ENCODE results near the gene SLC43A2. TPM values are rescaled to one million over a fixed set of nuclear protein-coding genes. Genes with fewer than 3 reads are reported as not detected.

SLC43A2 gene
- total and polyA plus RNA-seq, 2 of the 13 experiments (the other 11 are each of a cell fraction or from before 2014, with no cell fraction given) = 7.3 to 20.0 TPM

DNA sequence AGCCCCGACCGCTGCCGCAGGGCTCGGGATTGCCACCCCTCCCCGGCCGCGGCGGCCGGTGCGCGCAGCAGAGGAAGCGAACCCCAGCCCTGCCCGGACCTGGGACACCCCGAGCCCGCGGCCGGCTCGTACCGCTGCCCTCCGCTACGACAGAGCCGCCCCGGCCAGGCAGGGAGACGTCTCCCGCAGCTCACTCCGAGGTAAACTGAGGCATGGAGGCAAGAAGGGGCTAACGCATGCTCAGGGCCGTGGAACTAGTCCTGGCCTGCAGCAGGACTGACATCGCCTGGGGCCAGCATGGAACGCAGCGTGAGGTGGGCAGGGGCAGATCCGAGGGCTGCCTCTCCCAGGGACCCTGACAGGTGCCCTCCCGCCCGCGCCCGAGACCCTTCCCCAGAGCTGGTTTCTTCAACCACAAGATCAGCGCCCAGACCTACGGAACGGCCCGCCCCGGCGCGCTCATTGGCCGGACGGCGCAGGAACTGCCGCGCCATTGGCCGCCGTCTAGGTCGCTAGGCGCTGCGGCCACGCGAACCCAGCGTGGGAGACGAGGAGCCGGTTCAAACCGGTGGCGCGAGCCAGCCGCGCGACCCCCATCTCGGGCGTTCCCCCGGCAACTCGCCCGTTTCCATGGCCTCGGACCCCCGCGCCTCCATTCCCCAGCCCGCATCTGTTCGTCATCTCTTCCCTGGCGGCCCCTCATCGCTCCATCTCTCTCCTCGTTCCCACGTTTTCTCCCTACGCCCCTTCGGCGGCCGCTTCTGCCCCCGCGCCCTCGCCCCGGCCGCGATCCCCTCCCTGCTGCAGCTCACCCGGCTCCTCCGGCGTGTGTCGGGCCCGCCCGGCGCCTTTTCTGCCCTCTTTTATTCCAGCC is at the start of gene SLC43A2 (continued):
- TF ChIP-seq, protein P1, sequence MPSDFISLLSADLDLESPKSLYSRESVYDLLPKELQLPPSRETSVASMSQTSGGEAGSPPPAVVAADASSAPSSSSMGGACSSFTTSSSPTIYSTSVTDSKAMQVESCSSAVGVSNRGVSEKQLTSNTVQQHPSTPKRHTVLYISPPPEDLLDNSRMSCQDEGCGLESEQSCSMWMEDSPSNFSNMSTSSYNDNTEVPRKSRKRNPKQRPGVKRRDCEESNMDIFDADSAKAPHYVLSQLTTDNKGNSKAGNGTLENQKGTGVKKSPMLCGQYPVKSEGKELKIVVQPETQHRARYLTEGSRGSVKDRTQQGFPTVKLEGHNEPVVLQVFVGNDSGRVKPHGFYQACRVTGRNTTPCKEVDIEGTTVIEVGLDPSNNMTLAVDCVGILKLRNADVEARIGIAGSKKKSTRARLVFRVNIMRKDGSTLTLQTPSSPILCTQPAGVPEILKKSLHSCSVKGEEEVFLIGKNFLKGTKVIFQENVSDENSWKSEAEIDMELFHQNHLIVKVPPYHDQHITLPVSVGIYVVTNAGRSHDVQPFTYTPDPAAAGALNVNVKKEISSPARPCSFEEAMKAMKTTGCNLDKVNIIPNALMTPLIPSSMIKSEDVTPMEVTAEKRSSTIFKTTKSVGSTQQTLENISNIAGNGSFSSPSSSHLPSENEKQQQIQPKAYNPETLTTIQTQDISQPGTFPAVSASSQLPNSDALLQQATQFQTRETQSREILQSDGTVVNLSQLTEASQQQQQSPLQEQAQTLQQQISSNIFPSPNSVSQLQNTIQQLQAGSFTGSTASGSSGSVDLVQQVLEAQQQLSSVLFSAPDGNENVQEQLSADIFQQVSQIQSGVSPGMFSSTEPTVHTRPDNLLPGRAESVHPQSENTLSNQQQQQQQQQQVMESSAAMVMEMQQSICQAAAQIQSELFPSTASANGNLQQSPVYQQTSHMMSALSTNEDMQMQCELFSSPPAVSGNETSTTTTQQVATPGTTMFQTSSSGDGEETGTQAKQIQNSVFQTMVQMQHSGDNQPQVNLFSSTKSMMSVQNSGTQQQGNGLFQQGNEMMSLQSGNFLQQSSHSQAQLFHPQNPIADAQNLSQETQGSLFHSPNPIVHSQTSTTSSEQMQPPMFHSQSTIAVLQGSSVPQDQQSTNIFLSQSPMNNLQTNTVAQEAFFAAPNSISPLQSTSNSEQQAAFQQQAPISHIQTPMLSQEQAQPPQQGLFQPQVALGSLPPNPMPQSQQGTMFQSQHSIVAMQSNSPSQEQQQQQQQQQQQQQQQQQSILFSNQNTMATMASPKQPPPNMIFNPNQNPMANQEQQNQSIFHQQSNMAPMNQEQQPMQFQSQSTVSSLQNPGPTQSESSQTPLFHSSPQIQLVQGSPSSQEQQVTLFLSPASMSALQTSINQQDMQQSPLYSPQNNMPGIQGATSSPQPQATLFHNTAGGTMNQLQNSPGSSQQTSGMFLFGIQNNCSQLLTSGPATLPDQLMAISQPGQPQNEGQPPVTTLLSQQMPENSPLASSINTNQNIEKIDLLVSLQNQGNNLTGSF (CRISPR knock-in tag; IDR thresholded peaks at IDR 0.05) = no peak
- TF ChIP-seq, protein P2, sequence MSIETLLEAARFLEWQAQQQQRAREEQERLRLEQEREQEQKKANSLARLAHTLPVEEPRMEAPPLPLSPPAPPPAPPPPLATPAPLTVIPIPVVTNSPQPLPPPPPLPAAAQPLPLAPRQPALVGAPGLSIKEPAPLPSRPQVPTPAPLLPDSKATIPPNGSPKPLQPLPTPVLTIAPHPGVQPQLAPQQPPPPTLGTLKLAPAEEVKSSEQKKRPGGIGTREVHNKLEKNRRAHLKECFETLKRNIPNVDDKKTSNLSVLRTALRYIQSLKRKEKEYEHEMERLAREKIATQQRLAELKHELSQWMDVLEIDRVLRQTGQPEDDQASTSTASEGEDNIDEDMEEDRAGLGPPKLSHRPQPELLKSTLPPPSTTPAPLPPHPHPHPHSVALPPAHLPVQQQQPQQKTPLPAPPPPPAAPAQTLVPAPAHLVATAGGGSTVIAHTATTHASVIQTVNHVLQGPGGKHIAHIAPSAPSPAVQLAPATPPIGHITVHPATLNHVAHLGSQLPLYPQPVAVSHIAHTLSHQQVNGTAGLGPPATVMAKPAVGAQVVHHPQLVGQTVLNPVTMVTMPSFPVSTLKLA (IDR thresholded peaks at IDR 0.05) = no peak
- TF ChIP-seq GABPA (IDR thresholded peaks at IDR 0.05; ENCODE audit: low read depth, low read length) (peak; percentile 17; the same call in 1 of the 2 replicates), GABPA (CRISPR knock-in tag; IDR thresholded peaks at IDR 0.05; ENCODE audit: low read depth) (no peak), FOXM1 (CRISPR knock-in tag; IDR thresholded peaks at IDR 0.05) (no peak), KLF11 (CRISPR knock-in tag; IDR thresholded peaks at IDR 0.05) (no peak), KDM5B (CRISPR knock-in tag; IDR thresholded peaks at IDR 0.05; ENCODE audit: borderline replicate concordance) (peak; percentile 62), NFYB (CRISPR knock-in tag; IDR thresholded peaks at IDR 0.05) (peak; percentile 92), ARNT (IDR thresholded peaks at IDR 0.05) (no peak)
- TF ChIP-seq, protein P3, sequence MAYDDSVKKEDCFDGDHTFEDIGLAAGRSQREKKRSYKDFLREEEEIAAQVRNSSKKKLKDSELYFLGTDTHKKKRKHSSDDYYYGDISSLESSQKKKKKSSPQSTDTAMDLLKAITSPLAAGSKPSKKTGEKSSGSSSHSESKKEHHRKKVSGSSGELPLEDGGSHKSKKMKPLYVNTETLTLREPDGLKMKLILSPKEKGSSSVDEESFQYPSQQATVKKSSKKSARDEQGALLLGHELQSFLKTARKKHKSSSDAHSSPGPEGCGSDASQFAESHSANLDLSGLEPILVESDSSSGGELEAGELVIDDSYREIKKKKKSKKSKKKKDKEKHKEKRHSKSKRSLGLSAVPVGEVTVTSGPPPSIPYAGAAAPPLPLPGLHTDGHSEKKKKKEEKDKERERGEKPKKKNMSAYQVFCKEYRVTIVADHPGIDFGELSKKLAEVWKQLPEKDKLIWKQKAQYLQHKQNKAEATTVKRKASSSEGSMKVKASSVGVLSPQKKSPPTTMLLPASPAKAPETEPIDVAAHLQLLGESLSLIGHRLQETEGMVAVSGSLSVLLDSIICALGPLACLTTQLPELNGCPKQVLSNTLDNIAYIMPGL (CRISPR knock-in tag; IDR thresholded peaks at IDR 0.05; ENCODE audit: borderline replicate concordance in 1 of 2, low read depth in 1 of 2) = peak in 1 of 2 experiments; percentile 51; a peak in 1 of 4 replicates
- TF ChIP-seq, protein P4, sequence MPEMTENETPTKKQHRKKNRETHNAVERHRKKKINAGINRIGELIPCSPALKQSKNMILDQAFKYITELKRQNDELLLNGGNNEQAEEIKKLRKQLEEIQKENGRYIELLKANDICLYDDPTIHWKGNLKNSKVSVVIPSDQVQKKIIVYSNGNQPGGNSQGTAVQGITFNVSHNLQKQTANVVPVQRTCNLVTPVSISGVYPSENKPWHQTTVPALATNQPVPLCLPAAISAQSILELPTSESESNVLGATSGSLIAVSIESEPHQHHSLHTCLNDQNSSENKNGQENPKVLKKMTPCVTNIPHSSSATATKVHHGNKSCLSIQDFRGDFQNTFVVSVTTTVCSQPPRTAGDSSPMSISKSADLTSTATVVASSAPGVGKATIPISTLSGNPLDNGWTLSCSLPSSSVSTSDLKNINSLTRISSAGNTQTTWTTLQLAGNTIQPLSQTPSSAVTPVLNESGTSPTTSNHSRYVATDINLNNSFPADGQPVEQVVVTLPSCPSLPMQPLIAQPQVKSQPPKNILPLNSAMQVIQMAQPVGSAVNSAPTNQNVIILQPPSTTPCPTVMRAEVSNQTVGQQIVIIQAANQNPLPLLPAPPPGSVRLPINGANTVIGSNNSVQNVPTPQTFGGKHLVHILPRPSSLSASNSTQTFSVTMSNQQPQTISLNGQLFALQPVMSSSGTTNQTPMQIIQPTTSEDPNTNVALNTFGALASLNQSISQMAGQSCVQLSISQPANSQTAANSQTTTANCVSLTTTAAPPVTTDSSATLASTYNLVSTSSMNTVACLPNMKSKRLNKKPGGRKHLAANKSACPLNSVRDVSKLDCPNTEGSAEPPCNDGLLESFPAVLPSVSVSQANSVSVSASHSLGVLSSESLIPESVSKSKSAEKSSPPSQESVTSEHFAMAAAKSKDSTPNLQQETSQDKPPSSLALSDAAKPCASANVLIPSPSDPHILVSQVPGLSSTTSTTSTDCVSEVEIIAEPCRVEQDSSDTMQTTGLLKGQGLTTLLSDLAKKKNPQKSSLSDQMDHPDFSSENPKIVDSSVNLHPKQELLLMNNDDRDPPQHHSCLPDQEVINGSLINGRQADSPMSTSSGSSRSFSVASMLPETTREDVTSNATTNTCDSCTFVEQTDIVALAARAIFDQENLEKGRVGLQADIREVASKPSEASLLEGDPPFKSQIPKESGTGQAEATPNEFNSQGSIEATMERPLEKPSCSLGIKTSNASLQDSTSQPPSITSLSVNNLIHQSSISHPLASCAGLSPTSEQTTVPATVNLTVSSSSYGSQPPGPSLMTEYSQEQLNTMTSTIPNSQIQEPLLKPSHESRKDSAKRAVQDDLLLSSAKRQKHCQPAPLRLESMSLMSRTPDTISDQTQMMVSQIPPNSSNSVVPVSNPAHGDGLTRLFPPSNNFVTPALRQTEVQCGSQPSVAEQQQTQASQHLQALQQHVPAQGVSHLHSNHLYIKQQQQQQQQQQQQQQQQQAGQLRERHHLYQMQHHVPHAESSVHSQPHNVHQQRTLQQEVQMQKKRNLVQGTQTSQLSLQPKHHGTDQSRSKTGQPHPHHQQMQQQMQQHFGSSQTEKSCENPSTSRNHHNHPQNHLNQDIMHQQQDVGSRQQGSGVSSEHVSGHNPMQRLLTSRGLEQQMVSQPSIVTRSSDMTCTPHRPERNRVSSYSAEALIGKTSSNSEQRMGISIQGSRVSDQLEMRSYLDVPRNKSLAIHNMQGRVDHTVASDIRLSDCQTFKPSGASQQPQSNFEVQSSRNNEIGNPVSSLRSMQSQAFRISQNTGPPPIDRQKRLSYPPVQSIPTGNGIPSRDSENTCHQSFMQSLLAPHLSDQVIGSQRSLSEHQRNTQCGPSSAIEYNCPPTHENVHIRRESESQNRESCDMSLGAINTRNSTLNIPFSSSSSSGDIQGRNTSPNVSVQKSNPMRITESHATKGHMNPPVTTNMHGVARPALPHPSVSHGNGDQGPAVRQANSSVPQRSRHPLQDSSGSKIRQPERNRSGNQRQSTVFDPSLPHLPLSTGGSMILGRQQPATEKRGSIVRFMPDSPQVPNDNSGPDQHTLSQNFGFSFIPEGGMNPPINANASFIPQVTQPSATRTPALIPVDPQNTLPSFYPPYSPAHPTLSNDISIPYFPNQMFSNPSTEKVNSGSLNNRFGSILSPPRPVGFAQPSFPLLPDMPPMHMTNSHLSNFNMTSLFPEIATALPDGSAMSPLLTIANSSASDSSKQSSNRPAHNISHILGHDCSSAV (CRISPR knock-in tag; IDR thresholded peaks at IDR 0.05; ENCODE audit: borderline replicate concordance) = no peak

Data from HepG2 (cell line).